A549 (cell line): ENCODE measurements around the gene SFI1. TPM values are rescaled to one million over a fixed set of nuclear protein-coding genes. Genes with fewer than 3 reads are reported as not detected.

ENCODE experiments used
- ATAC-seq, 2 experiments: fragments of 200-7000 bp in 1 of 2; fragments of >200 bp in 1 of 2; cut with Nextera tagmentation in 1 of 2; cut with Tn5 transposase in 1 of 2; 3 replicates each; pipeline versions ENCODE4 v1.8.0 to v1.9.1; 2018 to 2020; ENCODE audit warnings: mild to moderate bottlenecking in 1 of 2, moderate library complexity in 1 of 2
- CTCF ChIA-PET: fragments of 300-600 bp; sonication (Branson Sonifier 250); formaldehyde crosslinking; extraction: SDS; loops from one replicate; lab custom pipeline; 2021; ENCODE audit warnings: antibody characterized with exemption, inconsistent platforms; lab: Yijun Ruan, JAX
- POLR2A ChIA-PET: fragments of 350-600 bp; formaldehyde crosslinking; extraction: SDS; loops from one replicate; lab custom pipeline; 2021; ENCODE audit warnings: antibody characterized with exemption, inconsistent platforms; lab: Yijun Ruan, JAX
- DNase-seq, 2 experiments: peaks; one replicate each; pipeline versions ENCODE4 v3.0.0 to v3.0.0-alpha.2; 2011 to 2016; ENCODE audit warnings: low read depth in 1 of 2, low spot score in 1 of 2
- FAIRE-seq: peaks from 2 replicates; lab custom pipeline; 2011; peaks lifted over from hg19 to GRCh38; lab: Jason Lieb, UNC
- H3K27ac ChIP-seq, 2 experiments: fragments of >200 bp; sonication (Bioruptor Twin); formaldehyde crosslinking; 3 replicates each; pipeline ENCODE4 v1.5.1; 2016 to 2017
- H3K4me1 ChIP-seq: fragments of >200 bp; sonication (Bioruptor Twin); formaldehyde crosslinking; 3 replicates; pipeline ENCODE4 v1.6.1; 2016
- H3K4me2 ChIP-seq: fragments of >200 bp; sonication (Bioruptor Twin); formaldehyde crosslinking; 3 replicates; pipeline ENCODE4 v1.6.1; 2016
- H3K4me3 ChIP-seq: fragments of >200 bp; sonication (Bioruptor Twin); formaldehyde crosslinking; 3 replicates; pipeline ENCODE4 v1.5.1; 2016
- H3K9me3 ChIP-seq: fragments of >200 bp; sonication (Bioruptor Twin); formaldehyde crosslinking; 3 replicates; pipeline ENCODE4 v1.6.1; 2016
- BCL3 ChIP-seq: fragments of >200 bp; sonication (Bioruptor Twin); formaldehyde crosslinking; IDR thresholded peaks from 3 replicates; pipeline ENCODE4 v1.6.1; 2016
- CEBPB ChIP-seq, 2 experiments: fragments of >200 bp in 1 of 2; sonication (Bioruptor Twin) in 1 of 2; formaldehyde crosslinking in 1 of 2; IDR thresholded peaks; 2 replicates each; pipeline ENCODE4 v1.6.1; 2012 to 2016
- CHD2 ChIP-seq: fragments of 150-350 bp; IDR thresholded peaks from 2 replicates; pipeline ENCODE4 v1.6.1; 2014; ENCODE audit warnings: low read length; ENCODE audit not compliant: partially characterized antibody
- EHMT2 ChIP-seq: fragments of 200-600 bp; sonication (generic); IDR thresholded peaks from 2 replicates; pipeline ENCODE4 v1.6.1; 2016; ENCODE audit warnings: antibody characterized with exemption, low read depth, mild to moderate bottlenecking, moderate library complexity
- EP300 ChIP-seq, 2 experiments: fragments of >200 bp; sonication (Bioruptor Twin); formaldehyde crosslinking; IDR thresholded peaks; 2 replicates in 1 of 2; 3 replicates in 1 of 2; pipeline ENCODE4 v1.6.1; 2016 to 2017
- HES2 ChIP-seq: fragments of >200 bp; sonication (Bioruptor Twin); formaldehyde crosslinking; IDR thresholded peaks from 2 replicates; pipeline ENCODE4 v1.6.1; 2016
- HOXA7 ChIP-seq: fragments of 250-450 bp; sonication (Bioruptor Pico); IDR thresholded peaks from 2 replicates; pipeline ENCODE4 v1.5.0; 2020; ENCODE audit warnings: mild to moderate bottlenecking, moderate library complexity
- HOXB13 ChIP-seq: fragments of 250-450 bp; sonication (Bioruptor Pico); IDR thresholded peaks from 2 replicates; pipeline ENCODE4 v1.5.0; 2020; ENCODE audit warnings: low read depth, mild to moderate bottlenecking, moderate library complexity
- HOXB5 ChIP-seq: fragments of 250-450 bp; sonication (Bioruptor Pico); IDR thresholded peaks from 2 replicates; pipeline ENCODE4 v1.5.0; 2020; ENCODE audit warnings: mild to moderate bottlenecking, moderate library complexity
- JUN ChIP-seq, 2 experiments: fragments of >200 bp; sonication (Bioruptor Twin); formaldehyde crosslinking; IDR thresholded peaks; 2 replicates in 1 of 2; 3 replicates in 1 of 2; pipeline ENCODE4 v1.6.1; 2016 to 2017
- JUNB ChIP-seq: fragments of >200 bp; sonication (Bioruptor Twin); formaldehyde crosslinking; IDR thresholded peaks from 2 replicates; pipeline ENCODE4 v1.6.1; 2016
- KDM5A ChIP-seq: fragments of 200-600 bp; sonication (generic); IDR thresholded peaks from 2 replicates; pipeline ENCODE4 v1.6.1; 2016; ENCODE audit warnings: antibody characterized with exemption, mild to moderate bottlenecking
- MAX ChIP-seq: IDR thresholded peaks from 2 replicates; pipeline ENCODE4 v1.6.1; 2012
- MAZ ChIP-seq: fragments of 150-350 bp; IDR thresholded peaks from 2 replicates; pipeline ENCODE4 v1.6.1; 2014; ENCODE audit warnings: antibody characterized with exemption, low read depth, low read length, borderline replicate concordance
- NFE2L2 ChIP-seq: fragments of 150-350 bp; conservative IDR thresholded peaks from 2 replicates; pipeline ENCODE4 v1.6.1; 2014; ENCODE audit warnings: low read length
- POLR2A ChIP-seq: IDR thresholded peaks from 2 replicates; pipeline ENCODE4 v1.6.1; 2012; ENCODE audit warnings: mild to moderate bottlenecking, low read length
- POLR2AphosphoS2 ChIP-seq: conservative IDR thresholded peaks from 2 replicates; pipeline ENCODE4 v1.6.1; 2012; ENCODE audit warnings: low read length, improper control_type of control experiment, inconsistent platforms
- RARB ChIP-seq: fragments of 250-450 bp; sonication (Bioruptor Pico); IDR thresholded peaks from 2 replicates; pipeline ENCODE4 v1.8.0; 2021; ENCODE audit warnings: mild to moderate bottlenecking, moderate library complexity
- REST ChIP-seq: fragments of 200-600 bp; sonication (generic); IDR thresholded peaks from 2 replicates; pipeline ENCODE4 v1.6.1; 2016; ENCODE audit warnings: antibody characterized with exemption, mild to moderate bottlenecking, moderate library complexity
- TFCP2L1 ChIP-seq: fragments of 250-450 bp; sonication (Bioruptor Pico); IDR thresholded peaks from 2 replicates; pipeline ENCODE4 v1.5.0; 2021; ENCODE audit warnings: mild to moderate bottlenecking
- WGBS: methylation state at CpG from one replicate; pipeline ENCODE4 v1.1.6; 2017; ENCODE audit errors: missing lambda C conversion rate; 5-methylcytosine and 5-hydroxymethylcytosine counted together
- polyA plus RNA-seq, 4 experiments: library from polyadenylated mRNA; depleted of rRNA in 3 of 4; stranded (reverse); fragments of >200 nt; fragmentation: RNase III in 1 of 4; extraction: RNeasy Plus Mini Kit Qiagen cat#74134 plus additional on column Dnase treatment in 1 of 4; gene quantifications; 2 replicates in 3 of 4; 3 replicates in 1 of 4; pipeline ENCODE4 v1.2.3, GENCODE V29; 2011 to 2017

SFI1 gene
- polyA plus RNA-seq, 2 of the 4 experiments (the other 2 are of a cell fraction) = 6.8 to 17.9 TPM

GRCh38 chr22:31647523-31648320 is 151.4 kb downstream of the SFI1 start (continued):
- TF ChIP-seq BCL3 = no peak

GRCh38 chr22:31650391-31650790 is 154.1 kb downstream of the SFI1 start:
- H3K4me1 ChIP-seq = peaks cover 50% of the 10 kb centered on the region
- H3K4me2 ChIP-seq = peak overlapping the region; percentile 46; the same call in 2 of the 3 replicates
- H3K4me3 ChIP-seq = no peak overlapping the region
- H3K9me3 ChIP-seq = no peaks in the 10 kb centered on the region
- no peak for FAIRE-seq
- TF ChIP-seq KDM5A = no peak
- 0 out of 2 replicates have a peak, but pooled peaks have one; percentile 12 for TF ChIP-seq HES2
- TF ChIP-seq CEBPB (IDR thresholded peaks at IDR 0.05) = peak; percentile 76 to 77
- no peak for TF ChIP-seq HOXB13 (CRISPR knock-in tag)
- no peak for TF ChIP-seq POLR2AphosphoS2
- TF ChIP-seq RARB (CRISPR knock-in tag) = no peak
- TF ChIP-seq, all 56 proteins: peak for 2
- ChIA-PET CTCF (interaction anchor here (0.7 to 0.8 kb wide), 2 partner anchors 25 to 93 kb away, joined by 3 read pairs; no protein-coding TSS in a partner anchor), POLR2A (interaction anchor here (2.2 kb wide), 1 partner anchor 12 kb away, joined by 8 read pairs; the partner anchor contains the start of gene PISD)
- no peak; a peak in 1 of 6 replicates for ATAC-seq
- 60% methylated on average over 6 of the region's 6 CpGs for WGBS
- H3K27ac ChIP-seq = peak overlapping the region; percentile 25 to 79; a peak in 5 of 6 replicates
- no peak for DNase-seq

- no peaks in the 10 kb centered on the region for H3K9me3 ChIP-seq
- TF ChIP-seq TFCP2L1 (no peak), RARB (CRISPR knock-in tag) (no peak), KDM5A (no peak), EHMT2 (no peak), EP300 (IDR thresholded peaks at IDR 0.05) (no peak), MAZ (no peak), POLR2A (no peak), HOXA7 (CRISPR knock-in tag) (no peak), JUNB (no peak), REST (no peak), JUN (IDR thresholded peaks at IDR 0.05) (no peak), CHD2 (no peak), HOXB5 (CRISPR knock-in tag) (no peak), POLR2AphosphoS2 (no peak), MAX (no peak), HOXB13 (CRISPR knock-in tag) (no peak), NFE2L2 (no peak)
- TF ChIP-seq, all 56 proteins: peak for 0
- no peak for FAIRE-seq
- WGBS = 92% methylated on average over 4 of the region's 4 CpGs
- ATAC-seq = no peak
- H3K4me3 ChIP-seq = no peak overlapping the region
- ChIA-PET CTCF (no interaction called here), POLR2A (interaction anchor here (2.2 kb wide), 1 partner anchor 10 kb away, joined by 8 read pairs; the partner anchor contains the start of gene PISD)
- peaks cover 42% of the 10 kb centered on the region for H3K4me1 ChIP-seq
- H3K27ac ChIP-seq = peak overlapping the region in 1 of 2 experiments; percentile 71; a peak in 2 of 6 replicates
- H3K4me2 ChIP-seq = no peak overlapping the region
- no peak for DNase-seq
These were observed 155.3 kb downstream of the SFI1 start for GRCh38 chr22:31651664-31652063.
